GM12878 (cell line): Measurements from ENCODE around the gene SH3YL1. TPM values are rescaled to one million over a fixed set of nuclear protein-coding genes. Genes with fewer than 3 reads are reported as not detected.

Experiments used
- BCL11A ChIP-seq: IDR thresholded peaks from 2 replicates; pipeline ENCODE4 v1.6.1; 2011; ENCODE audit warnings: low read depth, low read length
- BMI1 ChIP-seq: fragments of 450-650 bp; IDR thresholded peaks from 2 replicates; pipeline ENCODE4 v1.6.1; 2016; ENCODE audit warnings: mild to moderate bottlenecking, moderate library complexity, borderline replicate concordance
- ETV6 ChIP-seq, 2 experiments: fragments of 450-650 bp in 1 of 2; IDR thresholded peaks in 1 of 2; conservative IDR thresholded peaks in 1 of 2; 2 replicates each; pipeline ENCODE4 v1.6.1; 2014; ENCODE audit warnings: antibody characterized with exemption in 1 of 2, borderline replicate concordance in 1 of 2, low read depth in 1 of 2, mild to moderate bottlenecking in 1 of 2, moderate library complexity in 1 of 2
- HCFC1 ChIP-seq: fragments of 150-350 bp; IDR thresholded peaks from 2 replicates; pipeline ENCODE4 v1.6.1; 2014; ENCODE audit warnings: low read length
- HDAC2 ChIP-seq: fragments of 200-600 bp; sonication (generic); IDR thresholded peaks from 2 replicates; pipeline ENCODE4 v1.6.1; 2017
- JUND ChIP-seq: IDR thresholded peaks from 2 replicates; pipeline ENCODE4 v1.6.1; 2012; ENCODE audit warnings: low read depth, mild to moderate bottlenecking, low read length, improper control_type of control experiment, moderate library complexity
- POU2F2 ChIP-seq: IDR thresholded peaks from 3 replicates; pipeline ENCODE4 v1.6.1; 2011; ENCODE audit warnings: low read depth, mild to moderate bottlenecking, low read length, borderline replicate concordance
- TCF12 ChIP-seq: IDR thresholded peaks from 2 replicates; pipeline ENCODE4 v1.6.1; 2011; ENCODE audit warnings: low read depth, mild to moderate bottlenecking, low read length
- ZNF274 ChIP-seq: IDR thresholded peaks from one replicate; pipeline ENCODE4 v1.8.0; 2011; ENCODE audit not compliant: insufficient read length, insufficient read depth
- polyA plus RNA-seq, 11 experiments: library from polyadenylated mRNA; depleted of rRNA in 4 of 11; unstranded in 6 of 11; stranded (reverse) in 5 of 11; fragments of >200 nt; fragmentation: Nextera tagmentation in 4 of 11; fragmentation: Illumina TruSeq in 1 of 11; extraction: Ambion mirVana in 4 of 11; extraction: Trizol in 1 of 11; gene quantifications; 1 replicate in 1 of 11; 2 replicates in 10 of 11; pipeline versions ENCODE4 v1.2.1 to v1.2.3, GENCODE V29; 2011 to 2016; ENCODE audit warnings: inconsistent platforms in 2 of 11, missing spikeins in 2 of 11, low read depth in 1 of 11
- total RNA-seq, 4 experiments: library from RNA; depleted of rRNA in 3 of 4; stranded (reverse); fragments of >200 nt in 3 of 4; fragmentation: Illumina TruSeq in 1 of 4; extraction: Trizol in 1 of 4; gene quantifications; 2 replicates each; pipeline versions ENCODE4 v1.2.1 to v1.2.3, GENCODE V29; 2013 to 2021
- TF ChIP-seq, protein P1 (sequence below): IDR thresholded peaks from 2 replicates; pipeline ENCODE4 v1.6.1; 2012; ENCODE audit warnings: mild to moderate bottlenecking, low read depth, low read length
- TF ChIP-seq, protein P2 (sequence below): fragments of 450-650 bp; conservative IDR thresholded peaks from 2 replicates; pipeline ENCODE4 v1.6.1; 2017; ENCODE audit warnings: mild to moderate bottlenecking, moderate library complexity
- TF ChIP-seq, protein P3 (sequence below): fragments of 450-650 bp; IDR thresholded peaks from 2 replicates; pipeline ENCODE4 v1.6.1; 2018; ENCODE audit warnings: borderline replicate concordance, mild to moderate bottlenecking; ENCODE audit not compliant: partially characterized antibody
- TF ChIP-seq, protein P4 (sequence below): fragments of 450-650 bp; IDR thresholded peaks from 2 replicates; pipeline ENCODE4 v1.6.1; 2017; ENCODE audit warnings: mild to moderate bottlenecking, moderate library complexity

The SH3YL1 gene
- total and polyA plus RNA-seq, 10 of the 15 experiments (the other 5 are each of a cell fraction or from before 2014, with no cell fraction given), result 12.2 to 22.4 (median 17.2) TPM

DNA sequence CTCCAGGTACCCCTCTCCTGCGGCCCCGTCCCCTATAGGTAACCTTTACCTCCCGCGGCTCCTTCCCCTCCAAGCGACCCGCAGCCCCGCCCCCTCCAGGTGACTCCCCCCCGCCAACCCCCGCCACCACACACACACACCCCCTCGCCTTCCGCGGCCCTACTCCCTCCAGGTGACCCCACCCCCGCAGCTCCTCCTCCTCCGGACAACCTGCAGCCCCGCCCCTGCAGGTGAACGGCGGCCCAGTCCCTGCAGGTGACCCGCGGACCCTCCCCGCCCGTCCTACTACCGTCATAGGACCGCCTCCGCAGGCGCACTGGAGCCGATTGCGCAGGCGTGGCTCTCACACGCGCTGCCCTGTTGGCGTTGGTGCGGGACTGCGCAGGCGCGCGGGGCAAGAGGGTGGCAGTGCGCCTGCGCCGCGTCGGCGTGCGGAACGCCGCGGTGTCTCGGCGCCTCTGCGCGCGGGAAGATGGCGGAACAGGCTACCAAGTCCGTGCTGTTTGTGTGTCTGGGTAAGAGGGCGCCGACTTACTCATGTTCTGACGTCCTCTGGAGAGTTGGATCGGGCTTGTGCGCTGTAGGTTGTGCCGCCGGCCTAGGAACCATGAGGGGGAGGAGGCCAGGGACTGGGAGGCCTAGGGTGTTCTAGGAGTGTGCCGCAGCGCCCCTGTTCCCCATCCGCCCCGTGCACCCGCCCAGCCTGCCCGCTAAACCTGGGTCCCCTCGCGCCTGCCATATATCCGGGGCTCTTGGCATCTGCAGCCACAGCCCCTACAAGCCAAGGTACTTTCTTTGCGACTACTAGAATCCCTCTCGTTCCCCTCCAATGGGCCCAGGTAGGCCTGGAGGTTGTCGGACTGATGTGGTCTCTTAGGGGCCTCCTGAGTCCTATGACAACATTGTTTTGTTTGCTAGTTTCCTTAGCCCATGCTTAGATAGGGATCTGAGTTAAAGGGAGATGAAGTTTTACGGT, 949 bp upstream of the SH3YL1 start, which contains the start of gene ACP1 (continued):
- TF ChIP-seq, protein P1, sequence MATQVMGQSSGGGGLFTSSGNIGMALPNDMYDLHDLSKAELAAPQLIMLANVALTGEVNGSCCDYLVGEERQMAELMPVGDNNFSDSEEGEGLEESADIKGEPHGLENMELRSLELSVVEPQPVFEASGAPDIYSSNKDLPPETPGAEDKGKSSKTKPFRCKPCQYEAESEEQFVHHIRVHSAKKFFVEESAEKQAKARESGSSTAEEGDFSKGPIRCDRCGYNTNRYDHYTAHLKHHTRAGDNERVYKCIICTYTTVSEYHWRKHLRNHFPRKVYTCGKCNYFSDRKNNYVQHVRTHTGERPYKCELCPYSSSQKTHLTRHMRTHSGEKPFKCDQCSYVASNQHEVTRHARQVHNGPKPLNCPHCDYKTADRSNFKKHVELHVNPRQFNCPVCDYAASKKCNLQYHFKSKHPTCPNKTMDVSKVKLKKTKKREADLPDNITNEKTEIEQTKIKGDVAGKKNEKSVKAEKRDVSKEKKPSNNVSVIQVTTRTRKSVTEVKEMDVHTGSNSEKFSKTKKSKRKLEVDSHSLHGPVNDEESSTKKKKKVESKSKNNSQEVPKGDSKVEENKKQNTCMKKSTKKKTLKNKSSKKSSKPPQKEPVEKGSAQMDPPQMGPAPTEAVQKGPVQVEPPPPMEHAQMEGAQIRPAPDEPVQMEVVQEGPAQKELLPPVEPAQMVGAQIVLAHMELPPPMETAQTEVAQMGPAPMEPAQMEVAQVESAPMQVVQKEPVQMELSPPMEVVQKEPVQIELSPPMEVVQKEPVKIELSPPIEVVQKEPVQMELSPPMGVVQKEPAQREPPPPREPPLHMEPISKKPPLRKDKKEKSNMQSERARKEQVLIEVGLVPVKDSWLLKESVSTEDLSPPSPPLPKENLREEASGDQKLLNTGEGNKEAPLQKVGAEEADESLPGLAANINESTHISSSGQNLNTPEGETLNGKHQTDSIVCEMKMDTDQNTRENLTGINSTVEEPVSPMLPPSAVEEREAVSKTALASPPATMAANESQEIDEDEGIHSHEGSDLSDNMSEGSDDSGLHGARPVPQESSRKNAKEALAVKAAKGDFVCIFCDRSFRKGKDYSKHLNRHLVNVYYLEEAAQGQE, result peak; percentile 43; the same call in 1 of the 2 replicates
- TF ChIP-seq, protein P2, sequence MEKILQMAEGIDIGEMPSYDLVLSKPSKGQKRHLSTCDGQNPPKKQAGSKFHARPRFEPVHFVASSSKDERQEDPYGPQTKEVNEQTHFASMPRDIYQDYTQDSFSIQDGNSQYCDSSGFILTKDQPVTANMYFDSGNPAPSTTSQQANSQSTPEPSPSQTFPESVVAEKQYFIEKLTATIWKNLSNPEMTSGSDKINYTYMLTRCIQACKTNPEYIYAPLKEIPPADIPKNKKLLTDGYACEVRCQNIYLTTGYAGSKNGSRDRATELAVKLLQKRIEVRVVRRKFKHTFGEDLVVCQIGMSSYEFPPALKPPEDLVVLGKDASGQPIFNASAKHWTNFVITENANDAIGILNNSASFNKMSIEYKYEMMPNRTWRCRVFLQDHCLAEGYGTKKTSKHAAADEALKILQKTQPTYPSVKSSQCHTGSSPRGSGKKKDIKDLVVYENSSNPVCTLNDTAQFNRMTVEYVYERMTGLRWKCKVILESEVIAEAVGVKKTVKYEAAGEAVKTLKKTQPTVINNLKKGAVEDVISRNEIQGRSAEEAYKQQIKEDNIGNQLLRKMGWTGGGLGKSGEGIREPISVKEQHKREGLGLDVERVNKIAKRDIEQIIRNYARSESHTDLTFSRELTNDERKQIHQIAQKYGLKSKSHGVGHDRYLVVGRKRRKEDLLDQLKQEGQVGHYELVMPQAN, result peak; percentile 71; the same call in 1 of the 2 replicates
- TF ChIP-seq TCF12 (no peak), HCFC1 (peak; percentile 41), BCL11A (no peak), POU2F2 (no peak), ETV6 (conservative IDR thresholded peaks at IDR 0.05 in 1 of 2, IDR thresholded peaks at IDR 0.05 in 1 of 2; ENCODE audit: borderline replicate concordance in 1 of 2, low read depth in 1 of 2) (no peak), JUND (no peak), ZNF274 (no peak), BMI1 (no peak), HDAC2 (no peak)
- TF ChIP-seq, protein P3, sequence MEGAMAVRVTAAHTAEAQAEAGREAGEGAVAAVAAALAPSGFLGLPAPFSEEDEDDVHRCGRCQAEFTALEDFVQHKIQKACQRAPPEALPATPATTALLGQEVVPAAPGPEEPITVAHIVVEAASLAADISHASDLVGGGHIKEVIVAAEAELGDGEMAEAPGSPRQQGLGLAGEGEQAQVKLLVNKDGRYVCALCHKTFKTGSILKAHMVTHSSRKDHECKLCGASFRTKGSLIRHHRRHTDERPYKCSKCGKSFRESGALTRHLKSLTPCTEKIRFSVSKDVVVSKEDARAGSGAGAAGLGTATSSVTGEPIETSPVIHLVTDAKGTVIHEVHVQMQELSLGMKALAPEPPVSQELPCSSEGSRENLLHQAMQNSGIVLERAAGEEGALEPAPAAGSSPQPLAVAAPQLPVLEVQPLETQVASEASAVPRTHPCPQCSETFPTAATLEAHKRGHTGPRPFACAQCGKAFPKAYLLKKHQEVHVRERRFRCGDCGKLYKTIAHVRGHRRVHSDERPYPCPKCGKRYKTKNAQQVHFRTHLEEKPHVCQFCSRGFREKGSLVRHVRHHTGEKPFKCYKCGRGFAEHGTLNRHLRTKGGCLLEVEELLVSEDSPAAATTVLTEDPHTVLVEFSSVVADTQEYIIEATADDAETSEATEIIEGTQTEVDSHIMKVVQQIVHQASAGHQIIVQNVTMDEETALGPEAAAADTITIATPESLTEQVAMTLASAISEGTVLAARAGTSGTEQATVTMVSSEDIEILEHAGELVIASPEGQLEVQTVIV, result no peak
- TF ChIP-seq, protein P4, sequence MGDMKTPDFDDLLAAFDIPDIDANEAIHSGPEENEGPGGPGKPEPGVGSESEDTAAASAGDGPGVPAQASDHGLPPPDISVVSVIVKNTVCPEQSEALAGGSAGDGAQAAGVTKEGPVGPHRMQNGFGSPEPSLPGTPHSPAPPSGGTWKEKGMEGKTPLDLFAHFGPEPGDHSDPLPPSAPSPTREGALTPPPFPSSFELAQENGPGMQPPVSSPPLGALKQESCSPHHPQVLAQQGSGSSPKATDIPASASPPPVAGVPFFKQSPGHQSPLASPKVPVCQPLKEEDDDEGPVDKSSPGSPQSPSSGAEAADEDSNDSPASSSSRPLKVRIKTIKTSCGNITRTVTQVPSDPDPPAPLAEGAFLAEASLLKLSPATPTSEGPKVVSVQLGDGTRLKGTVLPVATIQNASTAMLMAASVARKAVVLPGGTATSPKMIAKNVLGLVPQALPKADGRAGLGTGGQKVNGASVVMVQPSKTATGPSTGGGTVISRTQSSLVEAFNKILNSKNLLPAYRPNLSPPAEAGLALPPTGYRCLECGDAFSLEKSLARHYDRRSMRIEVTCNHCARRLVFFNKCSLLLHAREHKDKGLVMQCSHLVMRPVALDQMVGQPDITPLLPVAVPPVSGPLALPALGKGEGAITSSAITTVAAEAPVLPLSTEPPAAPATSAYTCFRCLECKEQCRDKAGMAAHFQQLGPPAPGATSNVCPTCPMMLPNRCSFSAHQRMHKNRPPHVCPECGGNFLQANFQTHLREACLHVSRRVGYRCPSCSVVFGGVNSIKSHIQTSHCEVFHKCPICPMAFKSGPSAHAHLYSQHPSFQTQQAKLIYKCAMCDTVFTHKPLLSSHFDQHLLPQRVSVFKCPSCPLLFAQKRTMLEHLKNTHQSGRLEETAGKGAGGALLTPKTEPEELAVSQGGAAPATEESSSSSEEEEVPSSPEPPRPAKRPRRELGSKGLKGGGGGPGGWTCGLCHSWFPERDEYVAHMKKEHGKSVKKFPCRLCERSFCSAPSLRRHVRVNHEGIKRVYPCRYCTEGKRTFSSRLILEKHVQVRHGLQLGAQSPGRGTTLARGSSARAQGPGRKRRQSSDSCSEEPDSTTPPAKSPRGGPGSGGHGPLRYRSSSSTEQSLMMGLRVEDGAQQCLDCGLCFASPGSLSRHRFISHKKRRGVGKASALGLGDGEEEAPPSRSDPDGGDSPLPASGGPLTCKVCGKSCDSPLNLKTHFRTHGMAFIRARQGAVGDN, result peak; percentile 89
